ENCODE results near the gene FAM3B.

Gene FAM3B

DNA sequence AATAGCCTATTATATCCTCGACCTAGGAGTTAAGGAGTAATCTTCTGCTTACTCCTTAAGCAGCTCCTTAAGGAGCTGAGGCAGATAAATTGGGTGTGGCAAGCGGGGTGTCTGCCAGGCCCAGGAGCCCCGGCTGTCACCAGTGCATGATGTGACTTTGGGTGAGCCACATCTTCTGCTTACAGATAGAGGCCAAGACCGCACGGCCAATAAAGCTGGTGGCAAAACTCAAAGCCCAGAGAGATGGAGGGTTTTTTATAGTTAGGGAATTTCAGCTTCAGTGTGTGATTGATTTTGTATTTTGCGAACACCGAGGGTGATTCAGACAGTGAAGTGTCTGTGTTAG is 55.1 kb downstream of the FAM3B start:
- TF ChIP-seq, protein P1, sequence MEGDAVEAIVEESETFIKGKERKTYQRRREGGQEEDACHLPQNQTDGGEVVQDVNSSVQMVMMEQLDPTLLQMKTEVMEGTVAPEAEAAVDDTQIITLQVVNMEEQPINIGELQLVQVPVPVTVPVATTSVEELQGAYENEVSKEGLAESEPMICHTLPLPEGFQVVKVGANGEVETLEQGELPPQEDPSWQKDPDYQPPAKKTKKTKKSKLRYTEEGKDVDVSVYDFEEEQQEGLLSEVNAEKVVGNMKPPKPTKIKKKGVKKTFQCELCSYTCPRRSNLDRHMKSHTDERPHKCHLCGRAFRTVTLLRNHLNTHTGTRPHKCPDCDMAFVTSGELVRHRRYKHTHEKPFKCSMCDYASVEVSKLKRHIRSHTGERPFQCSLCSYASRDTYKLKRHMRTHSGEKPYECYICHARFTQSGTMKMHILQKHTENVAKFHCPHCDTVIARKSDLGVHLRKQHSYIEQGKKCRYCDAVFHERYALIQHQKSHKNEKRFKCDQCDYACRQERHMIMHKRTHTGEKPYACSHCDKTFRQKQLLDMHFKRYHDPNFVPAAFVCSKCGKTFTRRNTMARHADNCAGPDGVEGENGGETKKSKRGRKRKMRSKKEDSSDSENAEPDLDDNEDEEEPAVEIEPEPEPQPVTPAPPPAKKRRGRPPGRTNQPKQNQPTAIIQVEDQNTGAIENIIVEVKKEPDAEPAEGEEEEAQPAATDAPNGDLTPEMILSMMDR (IDR thresholded peaks at IDR 0.05), result no peak
- no peak for TF ChIP-seq ZFX (IDR thresholded peaks at IDR 0.05; ENCODE audit: borderline replicate concordance)
- no peak overlapping the region for H3K27ac ChIP-seq

DNA sequence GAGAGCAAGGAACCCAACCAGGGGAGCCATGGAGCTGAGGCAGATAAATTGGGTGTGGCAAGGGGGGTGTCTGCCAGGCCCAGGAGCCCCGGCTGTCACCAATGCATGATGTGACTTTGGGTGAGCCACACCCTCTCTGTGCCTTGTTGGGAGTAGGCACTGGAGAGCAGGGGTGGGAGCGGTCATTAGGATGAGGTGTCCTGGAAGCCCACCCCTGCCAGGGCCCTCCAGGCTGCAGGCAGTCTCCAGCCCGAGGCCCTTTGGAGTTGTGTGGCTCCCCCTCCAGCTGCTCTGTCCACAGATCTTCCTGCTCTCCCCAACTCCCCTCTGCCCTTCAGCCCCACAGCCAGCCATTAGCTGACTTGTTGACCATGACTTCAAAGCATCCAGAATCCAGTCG is 56.7 kb downstream of the FAM3B start:
- TF ChIP-seq, protein P1 (IDR thresholded peaks at IDR 0.05), result no peak
- no peak for TF ChIP-seq ZFX (IDR thresholded peaks at IDR 0.05; ENCODE audit: borderline replicate concordance)

GRCh38 chr21:41373763-41374162 is 57.2 kb downstream of the FAM3B start:
- no peak overlapping the region for H3K27ac ChIP-seq
- no peak for TF ChIP-seq ZFX (IDR thresholded peaks at IDR 0.05; ENCODE audit: borderline replicate concordance)
- TF ChIP-seq, protein P1 (IDR thresholded peaks at IDR 0.05), result no peak

More for the DNA sequence above, 56.7 kb downstream of the FAM3B start:
- H3K27ac ChIP-seq, result no peak overlapping the region

DNA sequence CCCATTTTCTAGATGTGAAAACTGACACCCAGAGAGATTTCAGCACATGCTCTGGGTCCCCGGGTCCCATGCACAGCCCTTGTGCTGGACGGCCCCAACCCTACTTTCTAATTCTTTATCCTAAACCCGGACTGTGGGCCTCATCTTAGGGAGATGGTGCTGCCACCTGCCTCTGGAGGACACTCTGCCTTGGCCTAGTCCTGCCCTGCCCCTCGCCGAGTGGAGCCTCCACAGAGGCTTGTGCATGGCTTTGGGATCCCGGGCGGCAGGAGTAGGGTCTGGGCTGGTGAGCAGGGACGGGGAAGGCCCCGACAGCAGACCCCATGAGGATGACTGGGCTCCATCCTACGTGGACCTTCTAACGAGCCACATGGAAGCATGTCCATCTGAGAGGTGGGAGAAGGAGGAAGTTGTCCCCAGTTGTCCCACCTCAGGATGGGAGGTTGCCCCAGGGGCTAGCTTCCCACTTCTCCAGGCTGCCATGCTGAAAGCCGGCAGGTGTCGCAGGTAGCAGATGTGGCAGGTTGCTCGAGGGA is 57.6 kb downstream of the FAM3B start:
- H3K27ac ChIP-seq, result no peak overlapping the region
- no peak for TF ChIP-seq ZFX (IDR thresholded peaks at IDR 0.05; ENCODE audit: borderline replicate concordance)
- TF ChIP-seq, protein P1 (IDR thresholded peaks at IDR 0.05), result no peak

DNA sequence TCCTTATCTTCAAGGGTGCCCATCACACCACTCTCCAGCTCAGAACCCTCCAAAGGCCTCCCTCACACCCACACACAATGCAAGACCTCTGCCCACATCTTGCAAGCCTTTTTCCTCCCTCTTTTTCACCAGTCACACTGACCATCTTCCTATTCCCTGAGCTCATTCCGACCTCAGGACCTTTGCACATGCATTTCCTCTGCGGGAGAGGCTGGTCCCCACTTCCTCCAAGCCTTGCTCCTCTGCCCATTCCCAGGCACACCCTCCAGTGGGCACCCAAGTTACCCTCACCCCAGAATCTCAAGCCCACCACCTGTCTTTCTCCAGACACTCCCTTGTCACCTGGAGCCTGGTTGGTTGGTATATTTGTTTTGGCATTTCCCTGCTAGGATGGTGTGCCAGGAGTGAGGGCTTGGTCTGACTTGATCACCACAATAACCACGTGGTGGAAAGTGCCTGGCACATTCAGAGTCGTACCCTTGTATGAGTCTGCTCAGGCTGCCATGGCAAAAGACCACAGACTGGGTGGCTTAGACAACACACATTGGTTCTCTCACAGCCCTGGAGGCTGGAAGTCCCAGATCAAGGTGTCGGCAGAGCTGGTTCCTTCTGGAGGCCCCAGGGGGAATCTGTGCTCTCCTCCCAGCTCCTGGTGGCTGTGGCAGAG is 58.4 kb downstream of the FAM3B start:
- no peak for TF ChIP-seq ZFX (IDR thresholded peaks at IDR 0.05; ENCODE audit: borderline replicate concordance)
- TF ChIP-seq, protein P1 (IDR thresholded peaks at IDR 0.05), result no peak
- H3K27ac ChIP-seq, result no peak overlapping the region

DNA sequence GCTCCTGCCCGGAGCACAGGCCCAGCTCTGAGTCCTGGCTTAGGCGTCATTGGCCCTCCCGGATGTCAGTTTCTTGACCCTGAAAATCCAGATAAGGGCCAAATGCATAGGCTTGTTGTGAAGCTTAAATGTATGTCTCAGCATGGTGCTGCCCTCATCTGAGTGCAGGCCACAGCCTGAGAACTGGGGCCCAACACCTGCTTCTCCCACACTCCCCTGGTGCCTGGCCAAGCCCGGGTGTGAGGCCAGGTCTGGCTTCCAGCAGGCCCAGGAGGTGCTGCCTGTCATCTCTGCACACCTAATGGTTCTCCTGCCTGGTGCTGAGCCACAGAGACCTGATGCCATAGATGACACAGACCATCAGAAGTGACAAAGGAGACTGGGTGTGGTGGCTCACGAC is 59.3 kb downstream of the FAM3B start:
- TF ChIP-seq, protein P1 (IDR thresholded peaks at IDR 0.05), result no peak
- no peak for TF ChIP-seq ZFX (IDR thresholded peaks at IDR 0.05; ENCODE audit: borderline replicate concordance)
- no peak overlapping the region for H3K27ac ChIP-seq

- no peak overlapping the region for H3K27ac ChIP-seq
- TF ChIP-seq ZFX (IDR thresholded peaks at IDR 0.05; ENCODE audit: borderline replicate concordance), result no peak
- TF ChIP-seq, protein P1 (IDR thresholded peaks at IDR 0.05), result no peak
Measured at GRCh38 chr21:41377715-41378114, 61.1 kb downstream of the FAM3B start.
